C4-2B (cell line): Measurements from ENCODE around the gene CTSD.

Source experiments
- H3K27ac ChIP-seq: fragments of 450-650 bp; 2 replicates; pipeline ENCODE4 v1.5.1; 2017
- CTCF ChIP-seq: fragments of 450-650 bp; conservative IDR thresholded peaks from 2 replicates; pipeline ENCODE4 v1.5.1; 2017; ENCODE audit warnings: mild to moderate bottlenecking
- ZFX ChIP-seq: fragments of 450-650 bp; IDR thresholded peaks from 2 replicates; pipeline ENCODE4 v1.6.1; 2017

Gene CTSD

GRCh38 chr11:1742371-1742770 is 21.4 kb downstream of the CTSD start:
- no peak overlapping the region for H3K27ac ChIP-seq
- no peak for TF ChIP-seq ZFX
- TF ChIP-seq CTCF: no peak

- H3K27ac ChIP-seq: no peak overlapping the region
- TF ChIP-seq ZFX (no peak), CTCF (no peak)
Observed at GRCh38 chr11:1741741-1742140, 22.0 kb downstream of the CTSD start.

- TF ChIP-seq CTCF (no peak), ZFX (no peak)
- no peak overlapping the region for H3K27ac ChIP-seq
Observed at GRCh38 chr11:1740786-1741530, 22.8 kb downstream of the CTSD start.

GRCh38 chr11:1739576-1739975 is 24.2 kb downstream of the CTSD start:
- no peak overlapping the region for H3K27ac ChIP-seq
- TF ChIP-seq CTCF (no peak), ZFX (no peak)

GRCh38 chr11:1738380-1738779 is 25.3 kb downstream of the CTSD start:
- H3K27ac ChIP-seq: no peak overlapping the region
- no peak for TF ChIP-seq ZFX
- TF ChIP-seq CTCF: no peak

- TF ChIP-seq CTCF (no peak), ZFX (no peak)
- no peak overlapping the region for H3K27ac ChIP-seq
Observed at GRCh38 chr11:1737080-1737757, 26.5 kb downstream of the CTSD start.

- no peak overlapping the region for H3K27ac ChIP-seq
- TF ChIP-seq CTCF: no peak
- no peak for TF ChIP-seq ZFX
Observed at GRCh38 chr11:1736447-1736992, 27.2 kb downstream of the CTSD start.
